Adipocyte (in vitro differentiated cells): ENCODE measurements around the gene AGRN.
"Not testable (repeated sequence)": the region's sequence is repeated elsewhere in the genome, so short reads cannot be mapped to it uniquely, and the experiment has no call there.

Experiments
- DNase-seq: peaks from one replicate; pipeline ENCODE4 v3.0.0-alpha.2; 2015; ENCODE audit warnings: low read depth
- H3K27me3 ChIP-seq: replicated peaks from 2 replicates; pipeline ENCODE4 v1.7.0; 2013; ENCODE audit warnings: mild to moderate bottlenecking, low read length, moderate library complexity; ENCODE audit not compliant: control insufficient read depth, insufficient read depth
- H3K36me3 ChIP-seq: 2 replicates; pipeline ENCODE4 v1.7.0; 2013; ENCODE audit warnings: low read length, mild to moderate bottlenecking, moderate library complexity; ENCODE audit not compliant: control insufficient read depth, insufficient read depth, severe bottlenecking
- H3K4me1 ChIP-seq: 2 replicates; pipeline ENCODE4 v1.7.0; 2013; ENCODE audit warnings: mild to moderate bottlenecking, low read length, moderate library complexity; ENCODE audit not compliant: control insufficient read depth, insufficient read depth
- H3K4me3 ChIP-seq: 2 replicates; pipeline ENCODE4 v1.7.0; 2013; ENCODE audit warnings: mild to moderate bottlenecking, low read length, moderate library complexity
- H3K9ac ChIP-seq: 2 replicates; pipeline ENCODE4 v1.7.0; 2013; ENCODE audit warnings: mild to moderate bottlenecking, low read length, moderate library complexity
- H3K9me3 ChIP-seq: 2 replicates; pipeline ENCODE4 v1.7.0; 2013; ENCODE audit warnings: mild to moderate bottlenecking, low read length, moderate library complexity; ENCODE audit not compliant: control insufficient read depth

The AGRN gene

GRCh38 chr1:983798-984475 is 36.0 kb upstream of the AGRN start:
- no peaks in the 10 kb centered on the region for H3K9me3 ChIP-seq
- H3K4me1 ChIP-seq, result no peaks in the 10 kb centered on the region
- peaks cover 53% of the 10 kb centered on the region for H3K27me3 ChIP-seq
- no peak overlapping the region for H3K4me3 ChIP-seq
- DNase-seq, result peak; percentile 76
- H3K36me3 ChIP-seq, result no peaks in the 10 kb centered on the region
- H3K9ac ChIP-seq, result no peak overlapping the region

- Histone ChIP-seq H3K9ac (no peak overlapping the region), H3K4me3 (no peak overlapping the region), H3K36me3 (no peaks in the 10 kb centered on the region), H3K27me3 (peaks cover 54% of the 10 kb centered on the region), H3K4me1 (no peaks in the 10 kb centered on the region), H3K9me3 (no peaks in the 10 kb centered on the region)
- DNase-seq, result no peak
These were observed 35.5 kb upstream of the AGRN start for GRCh38 chr1:984476-984814.

GRCh38 chr1:985126-985525 is 34.8 kb upstream of the AGRN start:
- DNase-seq, result no peak
- Histone ChIP-seq H3K27me3 (peaks cover 51% of the 10 kb centered on the region), H3K36me3 (no peaks in the 10 kb centered on the region), H3K9me3 (no peaks in the 10 kb centered on the region), H3K9ac (no peak overlapping the region), H3K4me3 (no peak overlapping the region), H3K4me1 (no peaks in the 10 kb centered on the region)

GRCh38 chr1:988061-988460 is 31.9 kb upstream of the AGRN start:
- not testable (repeated sequence) for H3K4me3 ChIP-seq, H3K4me1 ChIP-seq, DNase-seq, H3K36me3 ChIP-seq, H3K9ac ChIP-seq
- Histone ChIP-seq H3K9me3 (peaks cover 13% of the 10 kb centered on the region), H3K27me3 (peaks cover 26% of the 10 kb centered on the region)

GRCh38 chr1:991275-991674 is 28.6 kb upstream of the AGRN start:
- not testable (repeated sequence) for H3K27me3 ChIP-seq, DNase-seq, H3K9ac ChIP-seq, H3K4me1 ChIP-seq, H3K36me3 ChIP-seq, H3K4me3 ChIP-seq
- peaks cover 13% of the 10 kb centered on the region for H3K9me3 ChIP-seq

GRCh38 chr1:991895-992294 is 28.0 kb upstream of the AGRN start:
- peaks cover 13% of the 10 kb centered on the region for H3K9me3 ChIP-seq
- no peak overlapping the region for H3K9ac ChIP-seq
- DNase-seq, result no peak
- no peaks in the 10 kb centered on the region for H3K36me3 ChIP-seq
- H3K4me3 ChIP-seq, result no peak overlapping the region
- no peaks in the 10 kb centered on the region for H3K4me1 ChIP-seq
- peaks cover 8% of the 10 kb centered on the region for H3K27me3 ChIP-seq

GRCh38 chr1:992362-992761 is 27.6 kb upstream of the AGRN start:
- no peak for DNase-seq
- Histone ChIP-seq H3K9me3 (peaks cover 13% of the 10 kb centered on the region), H3K9ac (no peak overlapping the region), H3K36me3 (no peaks in the 10 kb centered on the region), H3K27me3 (peaks cover 13% of the 10 kb centered on the region), H3K4me3 (no peak overlapping the region), H3K4me1 (no peaks in the 10 kb centered on the region)

GRCh38 chr1:993379-993995 is 26.4 kb upstream of the AGRN start:
- no peaks in the 10 kb centered on the region for H3K4me1 ChIP-seq
- H3K36me3 ChIP-seq, result no peaks in the 10 kb centered on the region
- no peak overlapping the region for H3K9ac ChIP-seq
- peaks cover 13% of the 10 kb centered on the region for H3K9me3 ChIP-seq
- H3K27me3 ChIP-seq, result peaks cover 23% of the 10 kb centered on the region
- DNase-seq, result no peak
- H3K4me3 ChIP-seq, result no peak overlapping the region

- H3K4me3 ChIP-seq, H3K36me3 ChIP-seq, DNase-seq, H3K9ac ChIP-seq, H3K4me1 ChIP-seq: not testable (repeated sequence)
- H3K27me3 ChIP-seq, result peaks cover 21% of the 10 kb centered on the region
- H3K9me3 ChIP-seq, result peaks cover 13% of the 10 kb centered on the region
These were observed 25.4 kb upstream of the AGRN start for GRCh38 chr1:994546-994945.

GRCh38 chr1:995665-996633 is 24.0 kb upstream of the AGRN start:
- peaks cover 13% of the 10 kb centered on the region for H3K9me3 ChIP-seq
- no peak overlapping the region for H3K4me3 ChIP-seq
- no peak for DNase-seq

More at GRCh38 chr1:995665-996633, 24.0 kb upstream of the AGRN start:
- Histone ChIP-seq H3K36me3 (no peaks in the 10 kb centered on the region), H3K9ac (no peak overlapping the region), H3K27me3 (peaks cover 19% of the 10 kb centered on the region), H3K4me1 (peaks cover 3% of the 10 kb centered on the region)
